Gastroesophageal sphincter (tissue), 3 donors: ENCODE measurements around the gene TIMMDC1.

ENCODE experiments used
- CTCF ChIP-seq, 4 experiments: fragments of 200-600 bp in 2 of 4; fragments of 450-650 bp in 2 of 4; sonication (generic) in 1 of 4; IDR thresholded peaks; one replicate each; pipeline ENCODE4 v1.5.1; 2017 to 2019; ENCODE audit warnings: antibody characterized with exemption in 4 of 4, mild to moderate bottlenecking in 2 of 4, moderate library complexity in 2 of 4
- EP300 ChIP-seq: sonication (generic); formaldehyde crosslinking; IDR thresholded peaks from one replicate; pipeline ENCODE4 v1.6.1; 2017; ENCODE audit warnings: antibody characterized with exemption, mild to moderate bottlenecking
- POLR2A ChIP-seq, 2 donors: fragments of 450-650 bp; IDR thresholded peaks; one replicate each; pipeline ENCODE4 v1.6.1; 2017; ENCODE audit warnings: antibody characterized with exemption in 2 of 2, mild to moderate bottlenecking in 2 of 2, moderate library complexity in 1 of 2
- POLR2AphosphoS5 ChIP-seq: sonication (generic); formaldehyde crosslinking; IDR thresholded peaks from one replicate; pipeline ENCODE4 v1.6.1; 2017; ENCODE audit warnings: antibody characterized with exemption

GRCh38 chr3:119555929-119556328 is 57.6 kb downstream of the TIMMDC1 start:
- TF ChIP-seq CTCF (IDR thresholded peaks at IDR 0.05) (no peak), POLR2AphosphoS5 (no peak), EP300 (no peak), POLR2A (IDR thresholded peaks at IDR 0.05) (no peak)
